CMK (cell line): Measurements from ENCODE around the gene CLDN16.

ENCODE experiments used
- DNase-seq: peaks from one replicate; pipeline ENCODE4 v3.0.0-alpha.2; 2010; ENCODE audit warnings: low read depth

CLDN16 gene, protein sequence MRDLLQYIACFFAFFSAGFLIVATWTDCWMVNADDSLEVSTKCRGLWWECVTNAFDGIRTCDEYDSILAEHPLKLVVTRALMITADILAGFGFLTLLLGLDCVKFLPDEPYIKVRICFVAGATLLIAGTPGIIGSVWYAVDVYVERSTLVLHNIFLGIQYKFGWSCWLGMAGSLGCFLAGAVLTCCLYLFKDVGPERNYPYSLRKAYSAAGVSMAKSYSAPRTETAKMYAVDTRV

DNA sequence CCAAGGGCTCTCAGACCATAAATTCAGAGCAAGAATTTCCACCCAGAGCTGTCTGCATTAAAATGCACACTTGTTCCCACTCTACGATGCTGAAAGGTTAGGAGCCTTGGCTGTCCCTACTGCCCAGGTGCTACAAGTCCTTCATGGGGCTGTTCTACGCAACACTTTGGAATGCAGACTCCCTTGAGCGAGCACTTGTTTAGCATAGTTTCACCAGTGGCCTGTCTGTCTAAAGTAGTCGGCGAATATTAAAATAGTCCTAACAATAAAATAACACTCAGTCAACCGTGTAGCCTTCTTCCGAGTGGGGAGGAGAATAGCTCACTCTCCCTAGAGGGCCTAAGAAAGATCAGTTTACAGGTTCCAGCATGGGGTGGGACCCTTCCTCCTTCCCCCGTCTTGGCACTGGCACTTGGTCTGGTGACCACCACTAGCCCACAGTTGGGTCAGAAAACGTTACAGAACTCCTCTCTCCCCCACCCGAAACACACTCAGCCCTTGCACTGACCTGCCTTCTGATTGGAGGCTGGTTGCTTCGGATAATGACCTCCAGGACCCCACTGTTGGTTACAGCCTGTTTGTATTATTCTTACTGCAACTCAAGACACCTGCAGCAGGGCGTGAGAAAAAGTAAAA lies at the start of gene CLDN16:
Gene CLDN16, plus strand, starts transcription at position 586 of the 636 bp plus-strand sequence. CDS start 167 bp downstream, outside the sequence.
- DNase-seq = no peak

DNA sequence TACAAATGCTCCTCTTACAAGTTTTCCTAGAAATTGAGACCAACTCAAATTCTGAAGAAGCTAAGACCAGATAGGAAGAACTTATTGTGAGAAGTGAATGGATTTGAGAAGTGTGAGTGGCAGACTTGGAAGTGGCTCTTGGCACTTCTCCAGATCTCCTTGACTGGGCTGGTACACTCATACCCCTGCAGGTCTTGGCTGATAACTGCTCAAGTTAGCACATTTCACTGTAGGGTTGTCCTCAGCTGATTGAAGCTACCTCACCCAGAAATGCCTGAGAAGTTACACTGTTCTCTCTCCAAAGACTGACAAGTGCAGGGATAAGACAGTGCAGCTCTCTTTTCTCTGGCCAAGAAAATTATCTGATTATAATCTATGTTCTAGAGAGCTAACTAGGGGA lies 49.2 kb upstream of the CLDN16 start:
- DNase-seq = no peak

DNA sequence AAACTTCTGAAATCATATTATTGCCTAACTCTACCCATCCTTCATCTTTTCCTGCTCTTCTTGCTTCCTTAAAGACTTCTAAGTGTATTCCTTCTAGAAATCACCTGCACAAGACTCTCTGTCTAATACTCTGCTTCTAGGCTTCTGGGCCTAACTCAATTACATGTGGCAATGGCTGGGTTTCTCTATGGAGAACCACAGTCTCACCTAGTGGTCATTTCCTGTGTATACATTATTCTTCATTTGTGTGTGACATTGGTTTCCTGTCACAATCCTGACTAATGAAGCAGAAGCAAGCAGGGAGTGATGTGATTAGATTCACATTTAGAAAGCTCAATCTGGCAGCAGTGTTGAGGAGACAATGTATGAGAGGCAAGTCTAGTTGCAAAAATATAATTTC lies 48.8 kb upstream of the CLDN16 start:
- no peak for DNase-seq

DNA sequence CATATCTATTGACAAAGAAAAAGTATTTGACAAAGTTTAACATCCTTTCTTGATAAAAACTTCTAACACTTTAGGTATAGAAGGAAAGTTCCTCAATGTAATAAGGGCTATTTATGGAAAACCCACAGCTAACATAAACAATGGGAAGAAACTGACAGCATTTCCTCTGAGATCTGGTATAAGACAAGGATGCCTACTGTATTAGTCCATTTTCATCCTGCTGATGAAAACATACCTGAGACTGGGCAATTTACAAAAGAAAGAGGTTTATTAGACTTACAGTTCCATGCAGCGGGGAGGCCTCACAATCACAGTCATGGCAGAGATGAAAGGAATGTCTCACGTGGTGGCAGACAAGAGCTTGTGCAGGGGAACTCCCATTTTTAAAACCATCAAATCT lies 47.9 kb upstream of the CLDN16 start:
- no peak for DNase-seq

GRCh38 chr3:190345027-190345821 lies 42.7 kb upstream of the CLDN16 start:
- DNase-seq = no peak

GRCh38 chr3:190345878-190346277 lies 42.1 kb upstream of the CLDN16 start:
- DNase-seq = no peak

DNA sequence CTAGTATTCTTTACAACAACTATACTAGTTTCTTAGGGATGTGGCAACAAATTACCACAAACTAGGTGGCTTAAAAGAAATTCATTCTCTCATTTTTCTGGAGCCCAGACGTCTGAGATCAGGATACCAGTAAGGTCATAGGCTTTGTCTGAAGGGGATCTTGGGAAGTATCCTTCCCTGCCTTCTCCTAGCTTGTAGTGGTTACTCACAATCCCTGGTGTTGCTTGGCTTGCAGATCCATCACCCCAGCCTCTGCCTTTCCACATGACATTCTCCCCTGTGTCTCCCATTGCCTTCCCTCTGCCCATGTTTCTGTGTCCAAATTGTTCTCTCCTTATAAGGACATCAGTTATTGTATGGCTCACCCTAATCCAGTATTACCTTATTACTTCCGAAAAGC lies 41.4 kb upstream of the CLDN16 start:
- DNase-seq = no peak

DNA sequence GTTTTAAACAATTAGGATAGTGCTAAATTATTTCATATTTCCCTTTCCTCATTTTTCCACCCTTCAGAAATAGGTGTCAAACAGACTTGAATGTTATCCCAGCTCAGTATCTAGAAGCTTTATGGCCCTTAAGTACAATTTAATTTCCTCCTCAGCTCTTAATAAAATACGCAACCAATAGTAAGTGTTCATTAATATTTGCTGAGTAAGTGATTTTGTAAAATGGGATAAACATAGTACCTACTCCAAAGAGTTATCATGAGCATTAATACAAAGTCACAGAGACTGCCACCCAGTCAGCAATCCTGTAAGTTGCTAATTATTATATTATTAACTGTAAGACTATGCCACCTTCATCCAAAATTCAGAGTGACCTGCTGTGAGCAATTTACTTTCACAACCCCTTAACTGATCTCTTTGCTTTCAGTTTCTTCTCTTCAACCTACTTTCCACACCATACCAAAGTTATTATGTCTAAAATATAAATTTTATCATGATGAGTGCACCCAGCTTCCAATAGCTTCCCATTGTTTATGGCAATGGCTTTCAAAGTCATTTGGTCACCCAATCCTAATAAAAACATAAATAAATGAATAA lies 35.0 kb upstream of the CLDN16 start:
- no peak for DNase-seq

DNA sequence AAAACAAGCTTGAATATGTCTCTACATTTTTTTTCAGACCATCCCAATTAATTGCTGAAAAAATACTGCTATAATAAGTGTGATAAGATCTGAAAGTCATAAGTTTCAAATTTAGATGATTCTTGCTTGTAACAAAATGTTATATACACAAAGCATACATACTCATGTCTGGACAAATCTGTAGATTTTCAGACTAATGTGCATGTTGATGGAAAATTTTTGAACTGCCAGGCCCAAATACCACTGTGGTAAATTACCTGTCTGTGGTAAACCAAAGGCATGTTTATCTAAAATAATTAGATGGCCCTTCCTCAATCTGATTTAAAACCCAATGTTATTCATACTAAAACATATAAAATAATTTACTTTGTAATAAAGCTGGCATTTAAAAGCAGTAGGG lies 31.7 kb upstream of the CLDN16 start:
- DNase-seq = no peak

GRCh38 chr3:190357468-190357867 lies 30.5 kb upstream of the CLDN16 start:
- no peak for DNase-seq

GRCh38 chr3:190359813-190360212 lies 28.1 kb upstream of the CLDN16 start:
- no peak for DNase-seq

DNA sequence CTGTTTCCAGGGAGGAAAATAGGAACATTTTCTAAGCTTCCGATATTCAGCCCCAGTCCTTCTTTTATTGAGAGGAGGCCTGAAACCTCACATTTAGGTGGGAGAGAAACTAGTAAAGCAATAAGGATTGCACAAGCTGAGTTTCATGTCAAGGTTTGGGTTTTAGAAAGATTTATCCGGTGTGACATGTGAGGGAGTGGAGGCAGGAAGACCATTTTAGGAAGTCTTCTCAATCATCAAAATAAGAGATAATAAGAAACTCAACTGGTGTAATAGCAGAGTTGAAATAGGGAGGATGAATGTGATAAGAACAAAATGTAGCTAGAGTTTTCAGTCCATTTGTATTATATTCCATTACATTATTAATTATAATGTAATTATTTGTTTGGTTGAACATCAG lies 27.7 kb upstream of the CLDN16 start:
- DNase-seq = no peak

- DNase-seq = no peak
Observed at GRCh38 chr3:190361791-190362190, 26.2 kb upstream of the CLDN16 start.

GRCh38 chr3:190362258-190362657 lies 25.7 kb upstream of the CLDN16 start:
- no peak for DNase-seq

DNA sequence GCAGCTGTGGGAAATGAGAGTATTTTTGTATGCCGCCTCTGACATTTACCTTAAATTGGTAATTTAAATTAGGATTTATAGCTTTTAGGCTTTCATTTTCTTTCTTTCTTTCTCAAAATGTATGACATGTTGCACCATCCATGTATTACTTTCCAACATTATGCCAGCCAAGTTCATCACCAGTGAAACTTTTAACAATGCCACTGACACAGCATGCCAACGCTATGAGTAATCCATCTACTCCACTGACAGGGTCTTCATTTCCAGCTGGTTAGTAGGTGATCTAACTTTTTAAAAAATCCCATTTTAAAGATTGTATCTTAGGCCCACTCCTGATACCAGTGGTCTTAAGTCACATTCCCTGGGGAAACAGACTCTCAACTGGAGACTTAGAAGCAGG lies 21.8 kb upstream of the CLDN16 start:
- no peak for DNase-seq

DNA sequence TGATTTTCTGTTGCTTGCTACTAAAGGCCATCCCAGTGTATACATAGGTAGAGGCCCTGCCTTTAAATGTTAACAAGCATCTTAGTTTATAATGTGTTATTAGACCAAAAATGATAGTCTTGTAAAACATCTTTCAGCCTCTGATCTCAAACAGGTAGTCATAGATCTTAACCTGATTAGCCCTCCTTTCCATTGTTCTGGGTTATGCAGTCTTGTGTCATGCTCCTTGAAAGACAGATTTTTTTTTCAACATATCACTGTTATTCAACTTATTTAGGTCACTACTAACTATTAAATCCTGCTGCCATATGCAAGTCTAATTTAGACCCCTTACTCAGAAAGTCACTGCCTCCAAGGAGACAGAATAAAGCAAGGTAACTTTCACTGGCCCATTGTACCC lies 19.1 kb upstream of the CLDN16 start:
- DNase-seq = no peak

- DNase-seq = no peak
Observed at GRCh38 chr3:190369668-190370295, 18.2 kb upstream of the CLDN16 start.

- DNase-seq = no peak
Observed at GRCh38 chr3:190370369-190370768, 17.6 kb upstream of the CLDN16 start.

GRCh38 chr3:190371152-190371551 lies 16.8 kb upstream of the CLDN16 start:
- DNase-seq = no peak

DNA sequence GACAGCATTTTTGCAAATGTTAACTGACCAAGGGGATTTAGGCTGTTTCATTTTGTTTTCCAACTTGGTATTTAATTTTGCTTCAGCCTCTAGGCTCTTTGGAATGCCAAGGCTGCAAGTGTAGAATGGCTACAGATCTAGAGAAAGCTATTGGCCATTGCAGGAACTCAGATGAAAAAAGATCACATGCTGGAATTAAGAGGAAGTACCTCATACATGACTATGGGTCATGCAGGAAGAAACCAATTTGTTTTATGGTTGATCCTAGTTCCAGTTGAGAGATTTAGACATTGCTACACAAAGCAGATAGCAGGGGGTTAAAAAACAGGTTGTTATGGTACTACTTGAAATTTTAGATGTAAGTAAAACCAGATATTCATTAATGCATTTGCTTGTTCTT lies 12.7 kb upstream of the CLDN16 start:
- DNase-seq = no peak

DNA sequence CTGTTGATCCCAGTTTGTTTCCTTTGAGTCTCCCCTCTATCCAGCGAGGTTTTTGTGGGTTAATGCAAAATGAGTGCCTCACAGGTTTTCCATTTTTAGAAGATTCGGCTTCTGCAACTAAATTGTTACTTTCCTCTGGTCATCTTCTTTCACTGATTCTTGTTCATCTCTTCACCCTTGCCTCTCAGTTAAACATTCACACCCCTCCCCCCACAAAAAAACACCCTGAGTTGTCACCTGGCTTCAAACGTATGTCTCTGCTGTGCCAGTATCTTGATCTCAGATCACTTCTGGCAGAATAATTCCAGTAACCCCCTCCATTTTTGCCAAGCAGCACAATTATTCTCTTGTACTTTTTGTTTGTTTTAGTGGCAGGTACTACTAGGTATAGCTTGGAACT lies 12.3 kb upstream of the CLDN16 start:
- no peak for DNase-seq

GRCh38 chr3:190378240-190378891 lies 9.6 kb upstream of the CLDN16 start:
- no peak for DNase-seq
